Measurements from ENCODE around the gene MTHFSD.
A peak's percentile ranks its signal among the peaks of the same experiment; 100 is the strongest.

- peak in 1 of 4 experiments; percentile 6 for TF ChIP-seq CTCF (IDR thresholded peaks at IDR 0.05)
- no peak for TF ChIP-seq POLR2A (IDR thresholded peaks at IDR 0.05)
- no peak for TF ChIP-seq POLR2AphosphoS5 (IDR thresholded peaks at IDR 0.05)
These were observed 39.0 kb downstream of the MTHFSD start for GRCh38 chr16:86515777-86516622.

All from gastroesophageal sphincter (tissue), 3 donors.